Liver (tissue), 5 donors: ENCODE results near the gene TP53I11. TPM values are rescaled to one million over a fixed set of nuclear protein-coding genes. Genes with fewer than 3 reads are reported as not detected.

Source experiments
- GABPA ChIP-seq, 2 donors: IDR thresholded peaks in 1 of 2; conservative IDR thresholded peaks in 1 of 2; 2 replicates each; pipeline ENCODE4 v1.6.1; 2016; ENCODE audit warnings: antibody characterized with exemption in 2 of 2, mild to moderate bottlenecking in 1 of 2, moderate library complexity in 1 of 2
- HNF4A ChIP-seq, 2 donors: conservative IDR thresholded peaks; 2 replicates each; pipeline ENCODE4 v1.6.1; 2016; ENCODE audit warnings: antibody characterized with exemption in 2 of 2, mild to moderate bottlenecking in 2 of 2
- JUND ChIP-seq, 2 donors: IDR thresholded peaks; 2 replicates each; pipeline ENCODE4 v1.6.1; 2016; ENCODE audit warnings: antibody characterized with exemption in 2 of 2
- polyA plus RNA-seq, 2 donors: library from polyadenylated mRNA; stranded (reverse) in 1 of 2; unstranded in 1 of 2; fragments of 200-250 nt in 1 of 2; fragments of >200 nt in 1 of 2; fragmentation: Nextera tagmentation in 1 of 2; extraction: Ambion mirVana in 1 of 2; gene quantifications; one replicate each; pipeline versions ENCODE4 v1.2.1 to v1.2.3, GENCODE V29; 2013 to 2015
- total RNA-seq, 2 donors: library from RNA; depleted of rRNA; stranded (reverse); fragments of >200 nt; gene quantifications; one replicate each; pipeline ENCODE4 v1.2.3, GENCODE V29; 2014
- donor health status: healthy.
- donor health status: healthy.
- donor health status: healthy.

The TP53I11 gene
- total and polyA plus RNA-seq, 4 donors: 3.6 to 16.0 (median 8.3) TPM

GRCh38 chr11:44883277-44883676, 67.4 kb downstream of the TP53I11 start (continued):
- TF ChIP-seq HNF4A (conservative IDR thresholded peaks at IDR 0.05): no peak
- no peak for TF ChIP-seq JUND (IDR thresholded peaks at IDR 0.05)
- no peak for TF ChIP-seq GABPA (IDR thresholded peaks at IDR 0.05 in 1 of 2, conservative IDR thresholded peaks at IDR 0.05 in 1 of 2)

Other genes starting within 250 kb of the TP53I11 start
- gene TSPAN18, start 223.9 kb downstream of the TP53I11 start, total RNA-seq: 1 to 10 TPM; 1.9 to 5.0 TPM
- 1 to 10 TPM; 1.2 to 3.6 TPM for gene TSPAN18, start 223.9 kb downstream of the TP53I11 start, polyA plus RNA-seq
- 1 to 10 TPM; 3.7 to 6.9 TPM for gene PRDM11, start 195.8 kb upstream of the TP53I11 start, total RNA-seq
- gene PRDM11, start 195.8 kb upstream of the TP53I11 start, polyA plus RNA-seq: 1 to 10 TPM in 1 of 2 donors, under 1 TPM in 1; 0.64 to 1.9 TPM